GM12873 (cell line): Measurements from ENCODE around the gene SH2D6.

Experiments
- TF ChIP-seq, protein P1 (sequence below): IDR thresholded peaks from 2 replicates; pipeline ENCODE4 v1.5.1; 2012; ENCODE audit warnings: low read depth, mild to moderate bottlenecking, moderate library complexity, low read length, control low read depth; ENCODE audit not compliant: insufficient read depth; ENCODE audit errors: missing control alignments

SH2D6 gene

DNA sequence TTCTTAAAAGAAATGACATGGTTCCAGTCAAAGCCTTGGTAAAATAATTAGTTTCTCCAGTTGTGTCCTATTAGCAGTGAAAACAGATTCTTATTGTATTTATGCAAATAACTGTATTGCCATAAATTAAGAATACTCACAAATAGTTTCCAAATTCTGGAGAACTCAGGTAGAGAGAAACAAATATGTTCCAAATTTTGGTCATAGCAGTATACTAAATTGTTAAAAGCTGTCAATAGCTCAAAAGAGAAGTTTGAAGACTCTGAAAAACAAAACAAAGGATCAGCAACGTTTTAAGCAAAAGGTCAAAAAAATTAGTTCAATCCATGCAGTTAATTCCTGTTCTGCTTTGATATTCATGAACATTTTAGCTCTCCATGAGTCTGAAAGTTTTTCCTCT lies 38.5 kb upstream of the SH2D6 start:
- TF ChIP-seq, protein P1, sequence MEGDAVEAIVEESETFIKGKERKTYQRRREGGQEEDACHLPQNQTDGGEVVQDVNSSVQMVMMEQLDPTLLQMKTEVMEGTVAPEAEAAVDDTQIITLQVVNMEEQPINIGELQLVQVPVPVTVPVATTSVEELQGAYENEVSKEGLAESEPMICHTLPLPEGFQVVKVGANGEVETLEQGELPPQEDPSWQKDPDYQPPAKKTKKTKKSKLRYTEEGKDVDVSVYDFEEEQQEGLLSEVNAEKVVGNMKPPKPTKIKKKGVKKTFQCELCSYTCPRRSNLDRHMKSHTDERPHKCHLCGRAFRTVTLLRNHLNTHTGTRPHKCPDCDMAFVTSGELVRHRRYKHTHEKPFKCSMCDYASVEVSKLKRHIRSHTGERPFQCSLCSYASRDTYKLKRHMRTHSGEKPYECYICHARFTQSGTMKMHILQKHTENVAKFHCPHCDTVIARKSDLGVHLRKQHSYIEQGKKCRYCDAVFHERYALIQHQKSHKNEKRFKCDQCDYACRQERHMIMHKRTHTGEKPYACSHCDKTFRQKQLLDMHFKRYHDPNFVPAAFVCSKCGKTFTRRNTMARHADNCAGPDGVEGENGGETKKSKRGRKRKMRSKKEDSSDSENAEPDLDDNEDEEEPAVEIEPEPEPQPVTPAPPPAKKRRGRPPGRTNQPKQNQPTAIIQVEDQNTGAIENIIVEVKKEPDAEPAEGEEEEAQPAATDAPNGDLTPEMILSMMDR = no peak

- TF ChIP-seq, protein P1 = no peak
These were observed 34.7 kb upstream of the SH2D6 start for GRCh38 chr2:85383850-85384249.

- TF ChIP-seq, protein P1 = no peak
These were observed 32.8 kb upstream of the SH2D6 start for GRCh38 chr2:85385746-85386145.

DNA sequence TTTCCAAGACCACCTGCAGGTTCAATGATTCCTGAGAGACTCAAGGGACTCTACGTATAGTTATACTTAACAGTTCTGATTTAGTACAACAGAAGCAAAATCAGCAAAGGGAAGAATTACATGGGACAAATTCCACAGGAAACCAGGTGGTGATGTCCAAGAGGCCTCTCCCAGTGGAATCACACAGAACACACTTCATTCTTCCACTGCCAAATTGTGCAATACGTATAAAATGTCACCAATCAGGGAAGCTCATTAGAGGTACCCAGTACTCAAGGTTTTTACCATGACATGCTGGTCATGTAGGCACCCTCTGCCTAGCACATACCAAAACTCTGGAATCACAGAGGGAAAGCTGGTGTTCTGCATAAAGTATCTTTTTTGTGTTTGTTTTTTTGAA lies 30.8 kb upstream of the SH2D6 start:
- TF ChIP-seq, protein P1 = no peak

DNA sequence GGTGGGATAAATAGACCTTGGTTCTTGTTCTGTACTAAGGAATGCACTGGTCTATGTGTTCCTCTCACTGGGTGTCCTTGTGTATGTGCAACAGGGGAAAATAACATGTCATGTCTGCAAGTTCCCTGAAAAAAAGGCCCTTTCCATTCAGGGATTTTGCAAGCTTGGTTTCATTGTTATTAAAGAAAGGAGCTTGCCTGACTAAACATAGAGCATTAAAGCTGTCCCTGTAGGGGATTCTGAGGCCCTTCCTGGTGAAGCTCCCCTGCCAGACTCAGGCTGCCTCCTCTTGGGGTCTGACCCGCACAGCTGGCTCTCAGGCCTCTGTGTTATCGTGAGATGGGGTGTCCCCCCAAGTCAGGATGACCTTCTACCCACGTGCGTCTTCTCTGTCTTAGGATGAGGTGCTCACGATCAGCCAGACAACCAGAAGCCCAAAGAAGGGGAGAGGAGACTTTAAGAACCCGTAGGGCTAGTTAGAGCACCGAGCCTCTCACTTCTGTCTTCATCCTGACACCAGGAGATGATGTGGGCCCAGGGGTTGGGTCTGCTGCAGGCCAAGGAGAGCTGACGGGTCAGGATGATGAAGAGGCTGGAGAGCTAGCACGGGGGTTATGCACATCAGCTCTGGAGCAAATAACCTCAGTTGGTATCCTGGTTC lies 29.5 kb upstream of the SH2D6 start:
- TF ChIP-seq, protein P1 = no peak

DNA sequence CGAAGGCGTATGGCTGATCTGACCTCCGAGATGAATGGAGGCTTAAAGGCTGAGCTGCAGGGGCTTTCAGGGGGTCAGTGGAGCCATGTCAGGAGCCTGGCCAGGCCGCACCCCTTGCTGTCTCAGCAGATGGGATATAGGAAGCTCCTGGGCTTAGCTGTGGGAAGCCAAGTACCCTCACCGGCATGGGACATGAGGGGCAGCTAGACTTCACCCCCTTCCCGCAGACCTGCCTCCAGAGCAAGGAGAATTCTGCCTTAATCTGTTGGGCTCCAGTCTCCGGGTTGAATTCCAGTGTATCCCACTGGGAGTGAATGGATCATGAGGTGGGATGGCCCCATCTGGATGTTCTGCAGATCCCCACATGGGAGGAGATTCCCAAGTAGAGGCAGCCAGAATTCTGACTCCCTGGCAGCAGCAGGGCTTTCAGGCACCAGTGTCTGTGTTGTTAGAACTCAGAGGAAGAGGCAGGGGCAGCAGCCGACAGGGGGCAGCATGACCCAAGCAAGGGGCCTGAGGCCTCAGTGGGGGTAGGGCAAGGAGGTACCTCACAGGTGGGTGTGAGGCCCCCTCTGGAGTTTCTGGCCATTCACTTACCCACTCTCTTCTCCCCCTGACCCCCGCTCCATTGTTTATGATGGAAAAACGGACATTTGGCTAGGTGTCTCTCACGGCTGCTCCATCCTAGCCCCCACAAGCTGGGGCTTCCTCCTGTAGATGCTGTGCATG lies 27.4 kb upstream of the SH2D6 start:
- TF ChIP-seq, protein P1 = peak; percentile 89

DNA sequence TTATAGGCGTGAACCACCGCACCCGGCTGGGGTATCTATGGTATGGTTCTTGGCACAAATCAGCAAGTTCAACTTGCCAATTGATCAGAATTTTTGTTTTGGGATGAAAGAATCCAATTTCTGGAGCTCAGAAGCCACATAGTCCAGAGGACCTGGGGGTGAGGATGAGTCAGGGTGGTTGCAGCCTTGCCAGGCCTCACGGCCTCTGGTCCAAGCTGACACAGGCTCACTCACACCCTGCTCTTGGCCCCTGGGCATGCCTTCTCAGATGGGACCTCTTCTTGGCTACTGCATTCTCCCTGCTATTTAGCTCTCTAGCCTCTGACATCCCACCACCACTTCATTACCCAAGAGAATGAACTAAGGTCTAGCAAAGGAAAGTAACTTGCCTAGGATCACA lies 24.7 kb upstream of the SH2D6 start:
- TF ChIP-seq, protein P1 = no peak
